Measurements from ENCODE around the gene VPS13D.

DNA sequence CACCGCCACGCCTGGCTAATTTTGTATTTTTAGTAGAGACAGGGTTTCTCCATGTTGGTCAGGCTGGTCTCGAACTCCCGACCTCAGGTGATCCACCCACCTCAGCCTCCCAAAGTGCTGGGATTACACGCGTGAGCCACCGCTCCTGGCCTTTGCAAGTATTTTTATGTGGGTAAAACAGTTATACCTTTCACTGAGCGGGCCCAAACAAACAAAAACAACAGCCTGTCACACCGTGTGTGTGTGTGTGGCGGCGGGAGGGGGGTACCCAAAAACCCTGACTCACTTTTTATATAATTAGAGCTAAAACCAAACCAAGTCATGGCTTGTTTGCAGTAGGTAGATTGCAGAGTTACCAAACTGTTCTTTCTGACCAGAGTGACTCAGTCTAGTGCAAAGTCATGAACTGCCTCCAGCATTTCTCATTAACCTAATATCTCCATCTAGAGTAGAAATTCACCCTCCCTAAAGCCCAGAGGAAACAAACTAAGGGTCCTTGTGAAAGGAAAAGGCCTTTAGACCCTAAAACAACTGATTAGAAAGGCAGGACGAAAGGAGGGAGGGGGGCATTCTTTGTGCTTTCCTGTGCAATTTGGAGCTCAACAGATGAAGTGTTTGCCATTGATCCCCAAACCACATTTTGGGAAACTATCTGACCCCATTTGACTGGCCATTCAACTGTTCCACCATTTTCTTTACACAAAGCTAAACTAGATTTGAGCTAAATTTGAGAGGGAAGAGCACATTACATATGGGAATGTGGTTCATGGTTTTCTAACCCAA, 207.2 kb downstream of the VPS13D start:
- TF ChIP-seq, protein P1, sequence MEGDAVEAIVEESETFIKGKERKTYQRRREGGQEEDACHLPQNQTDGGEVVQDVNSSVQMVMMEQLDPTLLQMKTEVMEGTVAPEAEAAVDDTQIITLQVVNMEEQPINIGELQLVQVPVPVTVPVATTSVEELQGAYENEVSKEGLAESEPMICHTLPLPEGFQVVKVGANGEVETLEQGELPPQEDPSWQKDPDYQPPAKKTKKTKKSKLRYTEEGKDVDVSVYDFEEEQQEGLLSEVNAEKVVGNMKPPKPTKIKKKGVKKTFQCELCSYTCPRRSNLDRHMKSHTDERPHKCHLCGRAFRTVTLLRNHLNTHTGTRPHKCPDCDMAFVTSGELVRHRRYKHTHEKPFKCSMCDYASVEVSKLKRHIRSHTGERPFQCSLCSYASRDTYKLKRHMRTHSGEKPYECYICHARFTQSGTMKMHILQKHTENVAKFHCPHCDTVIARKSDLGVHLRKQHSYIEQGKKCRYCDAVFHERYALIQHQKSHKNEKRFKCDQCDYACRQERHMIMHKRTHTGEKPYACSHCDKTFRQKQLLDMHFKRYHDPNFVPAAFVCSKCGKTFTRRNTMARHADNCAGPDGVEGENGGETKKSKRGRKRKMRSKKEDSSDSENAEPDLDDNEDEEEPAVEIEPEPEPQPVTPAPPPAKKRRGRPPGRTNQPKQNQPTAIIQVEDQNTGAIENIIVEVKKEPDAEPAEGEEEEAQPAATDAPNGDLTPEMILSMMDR (IDR thresholded peaks at IDR 0.05; ENCODE audit: low read depth, low read length, missing input control): no peak
- TF ChIP-seq, protein P2, sequence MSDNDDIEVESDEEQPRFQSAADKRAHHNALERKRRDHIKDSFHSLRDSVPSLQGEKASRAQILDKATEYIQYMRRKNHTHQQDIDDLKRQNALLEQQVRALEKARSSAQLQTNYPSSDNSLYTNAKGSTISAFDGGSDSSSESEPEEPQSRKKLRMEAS (IDR thresholded peaks at IDR 0.05): no peak
- TF ChIP-seq, protein P3, sequence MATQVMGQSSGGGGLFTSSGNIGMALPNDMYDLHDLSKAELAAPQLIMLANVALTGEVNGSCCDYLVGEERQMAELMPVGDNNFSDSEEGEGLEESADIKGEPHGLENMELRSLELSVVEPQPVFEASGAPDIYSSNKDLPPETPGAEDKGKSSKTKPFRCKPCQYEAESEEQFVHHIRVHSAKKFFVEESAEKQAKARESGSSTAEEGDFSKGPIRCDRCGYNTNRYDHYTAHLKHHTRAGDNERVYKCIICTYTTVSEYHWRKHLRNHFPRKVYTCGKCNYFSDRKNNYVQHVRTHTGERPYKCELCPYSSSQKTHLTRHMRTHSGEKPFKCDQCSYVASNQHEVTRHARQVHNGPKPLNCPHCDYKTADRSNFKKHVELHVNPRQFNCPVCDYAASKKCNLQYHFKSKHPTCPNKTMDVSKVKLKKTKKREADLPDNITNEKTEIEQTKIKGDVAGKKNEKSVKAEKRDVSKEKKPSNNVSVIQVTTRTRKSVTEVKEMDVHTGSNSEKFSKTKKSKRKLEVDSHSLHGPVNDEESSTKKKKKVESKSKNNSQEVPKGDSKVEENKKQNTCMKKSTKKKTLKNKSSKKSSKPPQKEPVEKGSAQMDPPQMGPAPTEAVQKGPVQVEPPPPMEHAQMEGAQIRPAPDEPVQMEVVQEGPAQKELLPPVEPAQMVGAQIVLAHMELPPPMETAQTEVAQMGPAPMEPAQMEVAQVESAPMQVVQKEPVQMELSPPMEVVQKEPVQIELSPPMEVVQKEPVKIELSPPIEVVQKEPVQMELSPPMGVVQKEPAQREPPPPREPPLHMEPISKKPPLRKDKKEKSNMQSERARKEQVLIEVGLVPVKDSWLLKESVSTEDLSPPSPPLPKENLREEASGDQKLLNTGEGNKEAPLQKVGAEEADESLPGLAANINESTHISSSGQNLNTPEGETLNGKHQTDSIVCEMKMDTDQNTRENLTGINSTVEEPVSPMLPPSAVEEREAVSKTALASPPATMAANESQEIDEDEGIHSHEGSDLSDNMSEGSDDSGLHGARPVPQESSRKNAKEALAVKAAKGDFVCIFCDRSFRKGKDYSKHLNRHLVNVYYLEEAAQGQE (IDR thresholded peaks at IDR 0.05): no peak
- TF ChIP-seq SP1 (IDR thresholded peaks at IDR 0.05) (no peak), JUND (IDR thresholded peaks at IDR 0.05) (no peak), TAF1 (conservative IDR thresholded peaks at IDR 0.05) (no peak), HNF4G (IDR thresholded peaks at IDR 0.05) (no peak)
- TF ChIP-seq, protein P4, sequence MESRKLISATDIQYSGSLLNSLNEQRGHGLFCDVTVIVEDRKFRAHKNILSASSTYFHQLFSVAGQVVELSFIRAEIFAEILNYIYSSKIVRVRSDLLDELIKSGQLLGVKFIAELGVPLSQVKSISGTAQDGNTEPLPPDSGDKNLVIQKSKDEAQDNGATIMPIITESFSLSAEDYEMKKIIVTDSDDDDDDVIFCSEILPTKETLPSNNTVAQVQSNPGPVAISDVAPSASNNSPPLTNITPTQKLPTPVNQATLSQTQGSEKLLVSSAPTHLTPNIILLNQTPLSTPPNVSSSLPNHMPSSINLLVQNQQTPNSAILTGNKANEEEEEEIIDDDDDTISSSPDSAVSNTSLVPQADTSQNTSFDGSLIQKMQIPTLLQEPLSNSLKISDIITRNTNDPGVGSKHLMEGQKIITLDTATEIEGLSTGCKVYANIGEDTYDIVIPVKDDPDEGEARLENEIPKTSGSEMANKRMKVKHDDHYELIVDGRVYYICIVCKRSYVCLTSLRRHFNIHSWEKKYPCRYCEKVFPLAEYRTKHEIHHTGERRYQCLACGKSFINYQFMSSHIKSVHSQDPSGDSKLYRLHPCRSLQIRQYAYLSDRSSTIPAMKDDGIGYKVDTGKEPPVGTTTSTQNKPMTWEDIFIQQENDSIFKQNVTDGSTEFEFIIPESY (IDR thresholded peaks at IDR 0.05): no peak

Measured in liver (tissue), 3 donors.